HG02759 (cell line): Measurements from ENCODE around the gene CRYL1.
"Not testable (repeated sequence)": the region's sequence is repeated elsewhere in the genome, so short reads cannot be mapped to it uniquely, and the experiment has no call there.

Experiments used
- ATAC-seq: cut with Tn5 transposase; IDR thresholded peaks from one replicate; pipeline ENCODE4 v1.9.1; 2021; ENCODE audit warnings: mild to moderate bottlenecking, moderate library complexity; ENCODE audit not compliant: unreplicated experiment

Gene CRYL1

GRCh38 chr13:20461481-20461859, 64.2 kb downstream of the CRYL1 start:
- no peak for ATAC-seq

GRCh38 chr13:20460761-20461160, 64.9 kb downstream of the CRYL1 start:
- no peak for ATAC-seq

DNA sequence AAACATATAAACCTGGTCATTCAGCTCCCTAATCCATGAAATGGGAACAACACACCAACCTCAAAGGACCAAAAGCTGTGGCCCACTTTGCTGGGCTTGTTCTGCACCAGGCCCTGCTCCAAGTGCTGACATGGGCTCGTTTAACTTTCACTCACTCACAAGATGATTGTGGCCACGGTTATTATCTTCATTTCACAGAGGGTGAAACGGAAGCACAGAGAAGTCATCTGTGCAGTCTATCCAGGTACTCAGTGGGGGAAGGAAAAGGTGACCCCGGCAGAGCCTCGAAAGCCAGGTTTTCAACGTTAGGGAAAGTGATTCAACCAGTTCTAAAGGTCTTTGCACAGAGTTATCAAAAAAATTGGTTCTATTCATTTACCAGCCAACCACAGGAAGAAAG, 68.0 kb downstream of the CRYL1 start:
- ATAC-seq = no peak

- no peak for ATAC-seq
Measured at GRCh38 chr13:20456737-20457136, 68.9 kb downstream of the CRYL1 start.

GRCh38 chr13:20451397-20451796, 74.3 kb downstream of the CRYL1 start:
- peak; percentile 55 for ATAC-seq

DNA sequence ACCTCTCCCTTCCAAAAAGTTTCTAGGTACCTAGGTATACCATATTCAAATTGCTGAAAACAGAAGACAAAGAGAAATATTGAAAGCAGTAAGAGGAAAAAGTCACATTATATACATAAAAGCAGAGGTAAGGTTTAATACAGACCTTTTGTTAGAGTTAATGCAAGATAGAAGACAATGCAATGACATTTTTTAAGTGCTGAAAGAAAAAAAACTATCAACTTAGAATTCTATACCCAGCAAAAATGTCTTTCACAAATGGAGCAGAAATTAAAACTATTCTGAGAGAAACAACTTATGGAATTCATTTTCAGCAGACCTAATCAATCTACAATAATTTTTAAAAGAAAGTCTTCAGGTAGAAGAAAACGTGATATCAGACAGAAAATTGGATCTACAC, 77.2 kb downstream of the CRYL1 start:
- ATAC-seq = no peak

GRCh38 chr13:20446900-20447299, 78.8 kb downstream of the CRYL1 start:
- no peak for ATAC-seq

DNA sequence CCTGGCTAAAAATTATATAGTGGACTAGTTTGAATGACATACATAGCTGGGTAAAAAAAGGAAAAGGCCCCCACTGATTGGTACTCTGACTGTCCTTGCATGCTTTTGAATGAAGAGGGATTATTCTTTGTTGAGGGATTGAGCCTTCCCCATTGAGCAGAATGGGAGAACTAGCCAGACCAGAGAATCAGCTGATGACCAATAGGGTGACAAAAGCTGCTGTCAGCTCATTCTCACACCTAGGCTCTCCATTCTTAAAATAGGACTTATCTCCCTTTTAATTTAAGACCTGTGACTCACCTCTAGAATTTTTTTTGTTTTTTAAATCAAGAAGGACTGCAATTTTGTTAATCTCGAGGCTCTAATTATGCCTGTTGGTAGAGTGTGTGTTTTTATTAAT, 79.3 kb downstream of the CRYL1 start:
- no peak for ATAC-seq

- no peak for ATAC-seq
Measured at GRCh38 chr13:20442798-20443381, 82.8 kb downstream of the CRYL1 start.

DNA sequence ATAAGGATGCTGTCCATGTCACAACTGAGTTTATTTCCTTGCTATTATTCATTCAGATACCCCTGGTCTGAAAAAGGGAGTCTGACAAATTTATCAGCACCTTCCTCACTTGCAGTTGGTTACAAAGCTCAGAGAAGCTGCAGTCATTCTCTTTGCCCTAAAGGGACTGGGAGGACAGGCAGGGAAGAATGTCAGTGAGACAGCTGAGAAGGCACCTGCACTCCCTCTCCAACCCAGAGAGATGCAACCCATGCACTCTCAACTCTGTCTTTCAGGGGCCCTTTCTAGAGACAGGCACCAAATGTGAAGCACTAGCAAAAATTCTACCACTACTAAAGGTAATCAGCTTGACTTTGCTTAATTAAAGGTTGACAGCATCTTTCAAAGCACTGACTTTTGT, 83.3 kb downstream of the CRYL1 start:
- ATAC-seq = no peak

- ATAC-seq = peak; percentile 47
Measured at GRCh38 chr13:20441879-20442278, 83.8 kb downstream of the CRYL1 start.

- no peak for ATAC-seq
Measured at GRCh38 chr13:20441056-20441455, 84.6 kb downstream of the CRYL1 start.

DNA sequence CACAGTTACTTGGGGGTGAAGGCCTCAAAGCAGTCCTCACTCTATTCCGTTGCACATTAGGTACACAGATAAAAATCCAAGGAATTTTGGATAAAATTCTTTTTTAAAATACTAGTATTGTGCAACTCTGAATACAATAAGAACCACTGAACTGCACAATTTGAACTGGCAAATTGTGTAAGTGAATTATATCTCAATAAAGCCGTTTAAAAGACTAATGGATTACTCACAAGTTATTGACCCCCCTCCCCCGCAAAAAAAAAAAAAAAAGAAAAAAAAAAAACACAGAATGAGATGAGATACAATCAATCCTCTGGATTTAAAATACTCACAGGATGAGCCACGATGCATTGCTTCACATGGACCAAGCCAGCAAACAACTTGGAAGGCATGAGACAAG, 86.4 kb downstream of the CRYL1 start:
- no peak for ATAC-seq

- no peak for ATAC-seq
Measured at GRCh38 chr13:20438801-20439200, 86.9 kb downstream of the CRYL1 start.

DNA sequence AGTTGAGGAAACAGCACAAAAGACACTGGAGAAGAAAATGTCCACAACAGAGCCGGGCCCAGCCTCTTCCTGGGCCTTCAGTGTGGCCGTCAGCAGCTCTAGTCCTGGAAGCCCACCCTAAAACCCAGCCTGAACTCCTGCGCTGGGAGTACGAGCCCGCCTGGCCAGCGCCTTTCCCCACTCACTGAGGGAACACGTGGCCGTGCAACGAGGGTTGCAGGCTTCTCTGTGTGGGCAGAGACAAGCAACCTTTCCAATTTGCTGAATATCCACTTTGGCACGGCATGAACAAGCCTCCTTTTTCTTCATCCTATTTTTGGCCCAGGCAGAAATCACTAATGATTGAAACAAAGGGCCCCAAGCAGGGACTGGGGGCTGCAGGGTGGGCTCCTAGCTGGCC, 89.2 kb downstream of the CRYL1 start:
- ATAC-seq = no peak

DNA sequence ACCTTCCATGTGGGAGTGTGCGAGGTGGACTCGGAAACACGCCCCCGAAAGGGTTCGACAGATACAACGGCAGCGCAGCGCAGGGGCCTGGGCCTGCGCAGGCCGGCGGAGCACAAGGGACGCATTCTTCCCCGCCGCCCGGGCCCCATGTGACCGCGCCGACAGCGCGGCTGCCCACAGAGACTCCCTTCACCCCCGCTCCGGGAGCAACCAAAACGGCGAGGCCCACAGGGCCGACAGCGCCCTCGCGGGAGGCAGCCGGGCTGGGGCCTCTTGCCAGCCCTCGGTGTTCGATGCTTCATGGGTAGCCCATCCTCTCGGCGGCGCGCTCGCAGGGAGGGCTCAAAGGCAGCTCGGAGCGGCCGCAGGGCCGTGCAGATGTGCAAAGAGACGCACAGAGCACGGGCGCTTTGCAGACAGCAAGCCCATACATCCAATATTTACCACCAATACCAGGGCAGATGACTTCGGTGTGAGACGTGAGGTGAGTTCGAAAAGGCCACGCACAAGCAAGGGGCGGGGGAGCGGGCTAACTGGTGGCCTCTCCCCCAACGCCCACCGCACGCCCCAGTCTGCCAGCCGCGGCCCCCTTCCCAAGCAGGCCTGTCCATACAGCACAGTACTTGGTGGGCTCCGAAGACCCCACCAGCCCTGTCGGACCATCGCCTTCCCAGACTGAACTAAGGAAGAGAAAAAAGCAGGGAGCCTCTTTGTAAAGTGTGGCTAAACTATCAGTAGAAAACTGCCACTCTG, 89.9 kb downstream of the CRYL1 start:
- ATAC-seq = no peak

DNA sequence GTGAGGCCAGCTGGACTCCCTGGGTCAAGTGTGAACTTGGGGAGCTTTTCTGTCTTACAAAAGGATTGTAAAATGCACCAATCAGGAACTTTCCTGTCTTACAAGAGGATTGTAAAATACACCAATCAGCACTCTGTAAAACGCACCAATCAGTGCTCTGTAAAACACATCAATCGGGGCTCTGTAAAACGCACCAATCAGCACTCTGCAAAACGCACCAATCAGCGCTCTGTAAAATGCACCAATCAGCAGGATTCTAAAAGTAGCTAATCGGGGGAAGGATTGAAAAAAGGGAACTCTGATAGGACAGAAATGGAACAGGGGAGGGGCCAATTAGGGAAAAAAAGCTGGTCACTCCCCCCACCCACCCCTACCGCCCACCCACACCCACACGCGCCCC, 91.4 kb downstream of the CRYL1 start:
- not testable (repeated sequence) for ATAC-seq

DNA sequence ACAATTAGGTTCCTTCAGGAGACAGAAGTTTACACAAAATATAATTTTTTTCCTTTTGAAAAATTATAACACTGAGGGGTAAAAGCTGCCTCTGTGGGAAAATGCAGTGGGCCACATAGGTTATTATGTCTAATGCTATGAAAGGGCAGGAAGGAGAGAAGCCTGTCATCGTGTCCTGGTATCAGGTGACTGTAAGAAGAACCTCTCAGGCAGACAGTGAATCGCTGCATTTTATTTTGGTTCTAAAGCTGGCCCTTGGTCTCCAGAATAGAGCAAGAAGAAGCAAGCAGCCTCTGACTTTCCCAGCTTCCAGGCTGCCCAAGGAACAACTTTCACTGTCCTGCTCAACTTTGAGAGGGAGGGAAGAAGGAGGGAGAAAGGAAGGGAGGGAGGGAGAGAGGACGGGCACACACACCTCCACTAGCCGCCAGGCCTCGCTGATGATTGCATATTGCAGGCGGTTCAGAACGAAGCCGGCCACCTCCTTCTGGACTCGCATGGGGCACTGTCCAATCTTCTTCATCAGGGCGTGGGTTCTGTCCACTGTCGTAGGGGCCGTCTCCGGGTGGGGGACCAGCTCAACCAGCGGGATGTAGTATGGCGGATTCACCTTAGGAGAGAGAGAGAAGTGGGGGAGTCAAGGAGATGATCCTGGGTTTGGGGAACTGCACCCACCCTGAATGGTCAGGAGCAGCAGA, 93.8 kb downstream of the CRYL1 start:
- no peak for ATAC-seq

DNA sequence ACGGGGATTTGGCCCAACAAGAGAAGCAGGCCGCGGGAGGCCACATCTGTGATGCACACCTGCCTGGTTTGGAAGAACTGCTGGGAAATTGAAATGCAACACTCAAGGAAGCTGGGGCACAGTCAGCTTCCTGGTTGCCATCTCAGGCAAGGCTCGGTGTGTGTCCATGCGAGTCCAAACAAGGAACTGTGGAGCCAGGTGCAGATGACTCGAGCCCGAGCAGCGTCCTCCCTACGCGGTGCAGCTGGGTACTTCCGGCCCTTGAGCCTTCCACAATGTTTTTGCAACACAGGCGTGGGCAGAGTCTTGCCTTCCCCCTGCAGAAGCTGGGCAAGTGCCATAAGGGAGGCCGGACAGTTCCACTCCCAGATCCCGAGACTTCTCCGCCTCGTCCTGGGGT, 94.6 kb downstream of the CRYL1 start:
- ATAC-seq = no peak

GRCh38 chr13:20430296-20430695, 95.4 kb downstream of the CRYL1 start:
- no peak for ATAC-seq

- no peak for ATAC-seq
Measured at GRCh38 chr13:20429682-20430081, 96.0 kb downstream of the CRYL1 start.
